ENCODE measurements around the gene PTPRM. TPM values are rescaled to one million over a fixed set of nuclear protein-coding genes. Genes with fewer than 3 reads are reported as not detected.

Gene PTPRM
- total and polyA plus RNA-seq, 2 of the 8 experiments (the other 6 are each of a cell fraction or from before 2014, with no cell fraction given): 4.1 to 7.0 TPM

DNA sequence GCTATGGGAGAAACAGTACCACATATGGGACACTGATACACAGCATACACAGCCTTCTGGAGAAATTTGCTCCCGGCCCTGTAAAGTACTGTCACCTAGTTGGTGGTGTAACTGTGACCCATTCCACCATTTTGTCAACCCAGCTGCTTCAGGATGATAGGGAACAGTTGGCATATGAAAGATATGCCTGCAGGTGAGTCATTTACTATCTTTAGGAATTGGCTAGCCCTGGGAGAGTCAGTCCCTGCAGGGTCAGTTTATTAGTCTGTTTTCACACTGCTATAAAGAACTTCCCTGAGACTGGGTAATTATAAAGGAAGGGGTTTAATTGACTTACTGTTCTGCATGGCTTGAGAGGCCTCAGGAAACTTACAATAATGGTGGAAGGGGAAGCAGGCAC lies 30.0 kb upstream of the PTPRM start (continued):
- no peak for TF ChIP-seq CBX8 (IDR thresholded peaks at IDR 0.05; ENCODE audit: borderline replicate concordance, low read depth, low read length)
